NCI-H748 (cell line): ENCODE measurements around the gene HCN3.

ENCODE experiments used
- DNase-seq: peaks from one replicate; lab custom pipeline; 2025; ENCODE audit not compliant: unreplicated experiment; lab: John Stamatoyannopoulos, UW

HCN3 gene

DNA sequence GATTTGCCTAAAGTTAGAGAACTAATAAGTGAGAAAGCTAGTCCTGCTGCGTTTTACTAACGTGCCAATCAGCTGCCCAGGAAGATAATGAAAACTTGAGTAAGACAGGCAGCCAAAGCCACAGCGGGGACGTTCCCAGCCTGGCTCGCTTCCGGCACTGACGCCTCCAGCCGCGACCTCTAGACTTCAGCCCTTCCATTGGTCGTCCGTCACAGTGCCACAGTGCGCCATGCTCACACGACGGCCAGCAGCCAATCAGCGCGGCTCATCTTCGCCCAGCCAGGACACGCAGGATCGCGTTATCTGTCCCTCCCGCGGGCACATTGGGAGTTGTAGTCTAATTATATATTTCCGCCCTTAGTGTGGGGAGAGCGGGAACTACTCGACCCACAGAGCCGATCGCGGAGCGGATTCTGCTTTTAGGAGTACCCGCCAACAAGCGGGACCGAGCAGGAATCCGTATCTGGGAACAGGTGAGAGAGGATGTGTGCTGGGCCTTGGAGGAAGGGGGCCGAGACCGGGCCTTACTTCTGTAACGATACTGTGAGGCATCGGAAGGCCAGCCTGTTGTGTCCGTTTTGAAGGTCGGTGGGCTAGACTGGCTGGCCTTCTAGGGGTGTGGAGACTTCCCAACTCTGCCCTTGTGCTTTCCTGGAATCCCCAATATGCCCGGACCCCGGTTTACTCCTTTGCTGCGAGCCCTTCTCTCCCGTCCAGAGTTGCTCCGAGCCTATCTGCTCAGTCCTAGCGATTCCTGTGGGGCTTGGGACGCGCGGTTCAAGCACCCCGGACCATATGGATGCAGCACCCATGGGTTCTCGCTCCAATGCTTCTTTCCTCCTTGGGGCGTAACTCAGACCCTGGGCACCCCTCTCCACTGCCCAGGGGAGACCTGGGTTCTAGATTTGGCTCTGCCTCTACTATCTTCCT, 31.5 kb downstream of the HCN3 start, which contains the start of gene FDPS:
FDPS (plus strand) TSS at position 374 of the 930 bp plus-strand sequence. CDS start 924 bp downstream, outside the sequence.
- peak; percentile 99 for DNase-seq

DNA sequence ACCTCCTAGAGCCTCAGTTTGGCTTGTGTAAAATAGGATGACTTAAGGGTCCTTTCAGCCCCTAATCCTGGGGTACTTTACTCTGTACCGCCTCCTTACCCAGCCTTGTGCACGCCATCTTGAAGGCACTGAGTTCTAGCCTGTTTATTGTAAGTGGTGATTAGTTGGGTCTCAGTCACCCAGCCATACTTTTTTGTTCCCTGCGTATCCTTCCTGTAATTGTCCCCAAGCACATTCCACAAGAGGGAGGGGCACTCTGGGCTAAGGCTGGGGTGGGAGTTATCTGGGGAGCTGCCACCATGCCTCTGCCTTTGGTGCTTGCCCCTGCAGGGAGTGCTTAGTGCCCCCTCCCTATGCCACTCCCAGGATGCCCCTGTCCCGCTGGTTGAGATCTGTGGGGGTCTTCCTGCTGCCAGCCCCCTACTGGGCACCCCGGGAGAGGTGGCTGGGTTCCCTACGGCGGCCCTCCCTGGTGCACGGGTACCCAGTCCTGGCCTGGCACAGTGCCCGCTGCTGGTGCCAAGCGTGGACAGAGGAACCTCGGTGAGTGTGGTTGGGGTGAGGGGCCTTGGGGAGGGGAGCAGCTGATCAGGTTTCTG, 32.3 kb downstream of the HCN3 start:
- DNase-seq: peak; percentile 13

DNA sequence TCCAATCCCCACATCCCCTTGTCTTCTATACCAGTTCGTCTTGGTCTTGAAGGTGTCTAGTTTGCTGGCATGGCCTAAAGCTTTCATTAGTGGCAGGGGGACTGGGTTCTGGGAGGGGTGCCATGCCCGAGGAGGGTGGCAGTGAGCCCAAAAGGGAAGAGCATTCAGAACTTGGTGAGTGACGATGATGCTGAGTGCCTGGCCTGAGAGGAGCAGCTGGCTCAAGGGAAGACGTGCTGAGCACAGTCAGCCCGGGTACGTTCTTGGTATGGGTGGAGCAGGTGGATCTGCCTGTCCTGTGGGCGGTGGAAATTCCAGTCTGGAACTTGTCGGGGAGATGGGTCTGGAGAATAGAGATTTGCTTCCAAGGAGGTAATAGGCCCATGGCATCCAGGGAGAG, 36.0 kb downstream of the HCN3 start:
- no peak for DNase-seq

DNA sequence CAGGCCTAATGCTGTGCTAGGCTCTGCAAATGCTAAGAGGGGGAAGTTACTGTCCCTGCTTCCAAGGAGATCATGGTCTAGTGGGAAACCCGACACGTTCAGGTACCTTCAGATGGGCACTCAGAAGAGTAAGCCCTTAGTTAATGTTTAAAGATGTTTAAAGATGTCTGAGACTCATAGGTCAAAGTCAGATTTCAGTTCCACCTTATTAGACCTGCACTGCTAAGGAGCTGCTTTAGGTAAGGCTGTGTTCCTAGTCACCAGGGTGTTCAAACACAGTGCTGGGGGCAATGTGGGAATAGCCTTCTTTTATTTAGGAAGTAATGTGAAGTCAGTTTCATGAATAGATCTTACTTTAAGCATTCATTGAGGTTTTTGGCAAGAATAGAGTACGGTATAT, 39.7 kb downstream of the HCN3 start:
- no peak for DNase-seq

DNA sequence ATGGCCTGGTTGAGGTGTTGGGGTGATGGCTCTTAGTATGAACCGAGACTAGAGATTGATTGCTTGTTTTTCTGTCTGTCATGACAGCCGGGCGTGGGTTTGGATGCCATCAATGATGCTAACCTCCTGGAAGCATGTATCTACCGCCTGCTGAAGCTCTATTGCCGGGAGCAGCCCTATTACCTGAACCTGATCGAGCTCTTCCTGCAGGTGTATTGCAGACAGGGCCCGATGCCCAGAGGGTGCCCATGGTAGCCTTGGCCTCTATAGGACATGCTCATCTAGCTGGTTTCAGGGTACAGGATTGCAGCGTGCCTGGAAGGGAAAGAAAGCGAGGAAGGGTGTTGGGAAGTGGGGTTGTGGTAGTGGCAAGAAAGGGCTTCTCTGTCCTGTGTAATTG, 40.8 kb downstream of the HCN3 start:
- no peak for DNase-seq

DNA sequence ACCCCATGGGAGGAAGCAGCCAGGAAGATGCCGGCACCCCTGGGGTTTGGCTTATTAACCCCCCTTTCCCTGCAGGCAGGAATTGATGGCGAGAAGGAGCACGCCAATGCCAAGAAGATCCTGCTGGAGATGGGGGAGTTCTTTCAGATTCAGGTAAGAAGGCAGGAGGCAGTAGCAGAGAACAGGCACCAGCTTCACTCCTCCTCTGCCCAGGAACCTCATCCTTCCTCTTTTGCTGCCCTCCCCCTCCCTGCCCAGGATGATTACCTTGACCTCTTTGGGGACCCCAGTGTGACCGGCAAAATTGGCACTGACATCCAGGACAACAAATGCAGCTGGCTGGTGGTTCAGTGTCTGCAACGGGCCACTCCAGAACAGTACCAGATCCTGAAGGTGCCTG, 42.3 kb downstream of the HCN3 start:
- no peak for DNase-seq

DNA sequence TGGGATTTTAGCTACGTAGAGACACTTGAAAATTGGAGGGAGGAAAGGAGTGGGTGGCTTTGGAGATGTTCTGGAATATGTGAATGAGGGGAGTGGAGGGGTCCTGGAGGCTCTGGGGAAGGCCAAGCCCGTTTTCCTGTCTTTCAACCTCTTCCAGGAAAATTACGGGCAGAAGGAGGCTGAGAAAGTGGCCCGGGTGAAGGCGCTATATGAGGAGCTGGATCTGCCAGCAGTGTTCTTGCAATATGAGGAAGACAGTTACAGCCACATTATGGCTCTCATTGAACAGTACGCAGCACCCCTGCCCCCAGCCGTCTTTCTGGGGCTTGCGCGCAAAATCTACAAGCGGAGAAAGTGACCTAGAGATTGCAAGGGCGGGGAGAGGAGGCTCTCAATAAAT, 43.0 kb downstream of the HCN3 start:
- DNase-seq: peak; percentile 74

DNA sequence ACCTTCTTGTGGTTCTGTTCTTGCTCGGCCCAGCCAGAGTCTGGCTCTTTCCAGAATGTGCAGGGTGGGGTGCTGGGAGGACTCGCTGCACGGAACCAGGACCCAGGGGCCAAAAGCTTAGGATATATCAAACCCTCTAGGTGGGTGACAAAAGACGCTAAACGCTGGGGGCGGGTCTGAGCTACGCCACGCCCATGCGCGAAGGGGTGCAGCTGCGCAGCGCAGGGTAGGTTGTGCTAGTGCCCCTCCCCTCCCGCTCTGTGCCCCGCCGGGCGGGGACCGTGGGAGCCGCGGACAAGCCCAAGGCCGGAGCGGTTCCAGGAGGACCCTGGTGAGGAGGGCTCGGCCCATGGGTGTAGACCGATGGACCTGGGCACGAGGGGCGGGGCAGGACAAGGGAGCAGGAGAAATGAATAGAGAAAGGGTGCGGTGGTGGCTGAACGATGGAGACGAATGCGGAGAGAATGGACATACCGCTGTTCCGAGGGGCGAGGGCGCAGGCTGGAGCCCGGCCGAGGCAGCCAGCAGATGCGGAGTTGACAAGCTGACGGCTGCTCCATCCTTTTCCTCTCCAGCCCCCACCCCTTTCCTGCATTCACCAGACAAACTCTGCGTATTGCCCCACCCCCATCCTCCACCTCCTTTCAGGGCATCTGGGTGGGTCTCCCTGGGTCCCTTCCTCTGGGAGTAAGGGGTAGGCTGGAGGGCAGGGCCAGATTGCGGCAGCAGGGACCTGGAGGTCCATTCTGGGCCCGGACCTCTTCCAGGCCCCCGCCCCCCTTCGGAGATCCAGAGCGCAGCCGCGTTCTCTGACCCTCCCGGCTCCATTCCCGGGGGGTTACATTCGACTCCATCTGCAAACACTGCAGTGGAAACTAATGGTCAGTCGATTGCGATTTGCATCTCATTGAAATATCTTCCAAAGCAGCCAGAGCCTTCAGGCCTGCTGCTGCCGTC, 43.7 kb downstream of the HCN3 start, which contains the start of gene RUSC1:
RUSC1 (plus strand) TSS at position 234 of the 957 bp plus-strand sequence. CDS start 880 bp downstream, outside the sequence.
- peak; percentile 90 for DNase-seq

DNA sequence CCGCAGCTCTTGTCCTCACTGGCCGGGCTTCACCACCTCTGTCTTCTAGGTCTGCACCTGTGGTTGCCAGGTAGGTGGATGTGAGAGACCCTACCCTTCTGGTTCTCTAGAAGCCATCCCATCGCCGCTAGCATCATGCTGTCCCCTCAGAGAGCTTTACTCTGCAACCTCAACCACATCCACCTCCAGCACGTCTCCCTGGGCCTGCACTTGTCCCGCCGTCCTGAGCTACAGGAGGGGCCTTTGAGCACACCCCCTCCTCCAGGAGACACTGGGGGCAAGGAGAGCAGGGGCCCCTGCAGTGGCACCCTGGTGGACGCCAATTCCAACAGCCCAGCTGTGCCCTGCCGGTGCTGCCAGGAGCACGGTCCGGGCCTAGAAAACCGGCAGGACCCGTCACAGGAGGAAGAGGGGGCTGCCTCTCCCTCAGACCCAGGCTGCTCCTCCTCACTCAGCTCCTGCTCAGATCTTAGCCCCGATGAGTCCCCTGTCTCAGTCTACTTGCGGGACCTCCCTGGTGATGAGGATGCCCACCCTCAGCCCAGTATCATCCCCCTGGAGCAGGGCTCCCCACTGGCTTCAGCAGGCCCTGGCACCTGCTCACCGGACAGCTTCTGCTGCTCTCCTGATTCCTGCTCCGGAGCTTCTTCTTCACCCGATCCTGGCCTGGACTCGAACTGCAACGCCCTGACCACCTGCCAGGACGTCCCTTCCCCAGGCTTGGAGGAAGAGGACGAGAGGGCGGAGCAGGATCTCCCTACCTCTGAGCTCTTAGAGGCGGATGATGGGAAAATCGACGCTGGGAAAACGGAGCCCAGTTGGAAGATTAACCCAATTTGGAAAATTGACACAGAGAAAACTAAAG, 44.6 kb downstream of the HCN3 start:
- DNase-seq: peak; percentile 38

DNA sequence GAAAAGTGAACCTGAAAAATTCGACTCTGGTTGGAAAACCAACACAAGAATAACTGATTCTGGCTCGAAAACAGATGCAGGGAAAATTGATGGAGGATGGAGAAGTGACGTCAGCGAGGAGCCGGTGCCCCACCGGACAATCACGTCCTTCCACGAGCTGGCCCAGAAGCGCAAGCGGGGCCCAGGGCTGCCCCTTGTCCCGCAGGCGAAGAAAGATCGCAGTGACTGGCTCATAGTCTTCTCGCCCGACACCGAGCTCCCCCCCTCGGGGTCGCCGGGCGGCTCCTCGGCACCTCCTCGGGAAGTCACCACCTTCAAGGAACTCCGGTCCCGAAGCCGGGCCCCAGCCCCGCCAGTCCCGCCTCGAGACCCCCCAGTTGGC, 45.3 kb downstream of the HCN3 start:
- peak; percentile 46 for DNase-seq

DNA sequence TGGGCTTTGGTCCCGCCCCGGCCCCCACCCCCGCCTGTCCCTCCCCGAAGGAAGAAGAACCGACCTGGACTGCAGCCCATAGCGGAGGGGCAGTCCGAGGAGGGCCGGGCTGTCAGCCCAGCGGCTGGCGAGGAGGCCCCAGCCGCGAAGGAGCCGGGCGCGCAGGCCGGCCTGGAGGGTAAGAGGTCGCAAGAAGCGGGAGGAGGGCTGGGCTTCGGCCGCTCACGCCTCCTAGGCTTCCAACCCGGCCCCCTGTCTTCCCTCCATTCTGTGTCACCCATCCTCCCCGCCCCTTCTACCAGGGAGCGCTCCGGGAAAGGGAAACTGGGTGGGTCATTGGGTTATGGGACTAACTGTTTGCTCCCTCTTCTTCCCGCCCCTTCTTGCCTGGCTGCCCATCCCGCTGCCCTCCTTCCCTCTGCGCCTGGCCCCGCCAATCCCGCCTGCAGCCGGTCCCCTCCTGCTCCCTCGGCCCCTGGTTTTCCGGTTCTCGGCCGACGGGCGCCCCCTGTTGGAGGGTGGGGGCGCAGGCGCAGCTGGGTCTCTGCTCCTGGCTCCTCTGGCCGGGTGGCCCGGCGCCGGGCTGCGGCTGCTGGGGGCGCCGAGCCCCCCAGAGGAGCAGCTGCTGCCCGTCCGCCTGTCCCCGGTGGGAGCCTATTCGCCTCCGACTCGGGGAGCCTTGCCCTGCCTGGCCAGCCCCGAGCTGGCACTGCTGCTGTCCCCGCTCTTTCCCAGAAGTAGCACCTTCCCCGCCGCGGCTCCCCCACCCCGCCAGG, 45.9 kb downstream of the HCN3 start:
- peak; percentile 91 for DNase-seq

DNA sequence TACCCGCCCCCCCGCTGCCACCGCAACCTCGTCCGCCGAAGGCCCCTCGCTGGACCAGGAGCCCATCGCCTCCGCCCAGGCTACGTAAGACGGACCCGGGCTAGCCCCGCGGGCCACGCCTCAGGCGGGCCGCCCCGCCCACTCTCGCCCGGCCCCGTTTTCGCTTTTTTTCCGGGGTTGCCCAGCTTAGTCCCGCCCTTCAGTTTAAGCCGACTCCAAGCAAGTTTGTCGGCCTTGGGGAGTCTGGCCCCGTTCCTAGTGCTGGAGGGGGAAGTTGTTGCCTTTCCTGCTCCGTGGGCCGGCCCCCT, 46.4 kb downstream of the HCN3 start:
- peak; percentile 84 for DNase-seq

DNA sequence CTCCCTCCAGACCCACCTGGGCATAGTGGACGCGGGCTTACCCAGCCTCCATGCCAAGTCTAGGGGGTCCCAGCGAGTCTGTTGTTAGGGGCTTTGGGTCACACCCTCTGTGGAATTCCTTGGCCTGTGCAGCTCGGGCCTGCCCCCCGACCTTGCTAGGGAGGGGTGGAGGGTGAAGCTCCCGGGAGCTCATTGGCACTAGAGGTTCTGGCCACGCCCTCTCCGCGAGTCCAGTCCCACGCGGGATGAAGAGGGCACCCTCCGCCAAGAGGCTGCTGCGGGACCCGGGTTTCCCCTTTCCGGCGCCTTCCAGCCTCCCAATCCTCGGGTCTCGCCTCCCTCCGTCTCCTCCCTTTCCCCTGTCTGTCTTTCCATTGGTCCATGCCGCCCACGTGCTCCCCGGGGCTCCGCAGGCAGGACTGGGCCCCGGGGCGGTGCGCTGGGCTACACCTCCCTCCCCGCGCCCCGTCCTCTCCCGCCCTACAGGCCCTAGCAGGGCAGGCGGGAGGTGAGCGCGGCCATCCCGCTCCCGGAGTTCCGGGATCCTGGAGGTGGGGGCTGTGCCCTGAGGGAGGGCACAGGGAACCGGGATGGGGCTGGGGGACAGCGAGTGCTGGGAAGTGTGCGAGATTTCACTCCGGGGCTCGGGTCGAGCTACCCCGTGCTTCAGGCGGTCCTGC, 46.9 kb downstream of the HCN3 start:
- peak; percentile 95 for DNase-seq

DNA sequence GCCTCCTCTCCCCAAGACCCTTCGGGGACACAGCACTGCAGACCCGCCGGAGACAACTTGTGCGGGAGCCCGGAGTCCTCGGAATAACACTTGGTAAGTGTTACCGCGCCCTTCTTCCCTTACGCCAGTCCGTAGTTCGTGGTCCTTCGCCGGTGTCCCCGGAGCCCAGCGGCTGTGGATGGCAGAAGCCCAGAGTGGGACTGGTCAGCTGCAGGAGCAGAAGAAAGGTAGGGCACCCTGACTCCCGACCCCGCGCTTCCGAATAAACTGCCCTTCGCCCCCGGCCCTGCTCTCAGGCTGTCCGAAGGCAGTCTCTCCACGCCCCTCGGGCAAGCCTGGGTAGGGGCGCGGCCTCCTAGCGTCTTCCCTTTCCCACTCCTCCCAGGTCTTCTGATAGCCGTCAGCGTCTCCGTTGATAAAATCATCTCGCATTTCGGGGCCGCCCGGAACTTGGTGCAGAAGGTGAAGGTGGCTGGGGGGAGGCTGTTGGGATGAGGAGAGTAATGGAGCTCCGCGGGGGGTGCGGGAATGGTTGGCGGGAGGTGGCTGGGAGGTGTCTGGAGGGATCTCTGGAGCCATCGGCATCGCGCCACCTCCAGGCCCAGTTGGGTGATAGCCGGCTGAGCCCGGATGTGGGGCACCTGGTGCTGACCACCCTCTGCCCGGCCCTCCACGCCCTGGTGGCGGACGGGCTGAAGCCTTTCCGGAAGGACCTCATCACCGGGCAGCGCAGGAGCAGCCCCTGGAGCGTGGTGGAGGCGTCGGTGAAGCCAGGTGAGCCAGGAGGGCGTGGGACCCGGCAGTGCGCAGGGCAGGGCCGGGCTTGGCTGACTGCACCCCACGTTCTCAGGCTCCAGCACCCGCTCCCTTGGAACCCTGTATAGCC, 47.7 kb downstream of the HCN3 start:
- peak; percentile 82 for DNase-seq

DNA sequence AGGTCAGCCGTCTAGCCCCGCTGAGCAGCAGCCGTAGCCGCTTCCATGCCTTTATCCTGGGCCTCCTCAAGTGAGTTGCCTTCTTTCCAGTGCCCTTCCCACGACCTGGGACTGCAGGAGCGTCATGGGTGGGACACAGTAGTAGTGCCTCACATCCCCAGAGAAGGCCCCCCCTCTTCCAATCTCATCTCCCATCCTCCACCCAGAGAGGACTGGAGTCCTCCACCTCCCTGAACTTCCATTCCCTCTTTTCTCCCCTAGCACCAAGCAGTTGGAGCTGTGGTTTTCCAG, 48.3 kb downstream of the HCN3 start:
- no peak for DNase-seq

DNA sequence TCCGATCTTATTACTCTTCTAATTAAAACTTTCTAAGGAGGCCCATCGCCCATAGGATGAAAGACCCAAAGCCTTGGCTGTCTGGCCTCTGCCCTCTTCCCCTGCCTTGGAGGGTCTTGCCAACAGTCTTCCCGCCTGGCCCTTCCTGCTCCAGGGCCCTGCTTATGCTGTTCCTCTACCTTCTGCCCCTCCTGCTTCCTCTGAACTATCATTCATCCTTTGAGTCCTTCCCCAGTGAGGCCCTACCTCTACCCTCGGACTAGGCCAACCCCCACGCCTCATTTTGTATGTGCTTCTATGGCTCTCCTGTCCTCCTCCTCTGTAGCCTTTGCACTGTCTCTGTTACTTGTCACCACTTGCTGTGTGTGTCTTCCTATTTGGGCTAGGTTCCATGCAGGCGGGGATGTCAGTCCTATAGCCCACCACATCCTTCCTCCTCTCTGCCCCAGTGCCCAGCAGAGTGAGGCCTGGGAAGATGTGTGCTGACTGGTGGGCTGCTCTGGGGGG, 48.8 kb downstream of the HCN3 start:
- no peak for DNase-seq

DNA sequence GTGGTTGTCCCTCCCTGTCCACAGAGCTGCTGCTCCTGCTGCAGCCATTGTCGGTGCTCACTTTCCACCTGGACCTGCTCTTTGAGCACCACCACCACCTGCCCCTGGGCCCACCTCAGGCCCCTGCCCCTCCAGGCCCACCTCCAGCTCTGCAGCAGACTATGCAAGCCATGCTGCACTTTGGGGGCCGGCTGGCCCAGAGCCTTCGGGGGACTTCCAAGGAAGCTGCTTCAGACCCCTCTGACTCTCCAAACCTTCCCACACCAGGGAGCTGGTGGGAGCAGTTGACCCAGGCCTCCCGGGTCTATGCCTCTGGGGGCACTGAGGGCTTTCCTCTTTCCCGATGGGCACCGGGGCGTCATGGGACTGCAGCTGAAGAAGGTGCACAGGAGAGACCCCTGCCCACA, 49.4 kb downstream of the HCN3 start:
- no peak for DNase-seq

DNA sequence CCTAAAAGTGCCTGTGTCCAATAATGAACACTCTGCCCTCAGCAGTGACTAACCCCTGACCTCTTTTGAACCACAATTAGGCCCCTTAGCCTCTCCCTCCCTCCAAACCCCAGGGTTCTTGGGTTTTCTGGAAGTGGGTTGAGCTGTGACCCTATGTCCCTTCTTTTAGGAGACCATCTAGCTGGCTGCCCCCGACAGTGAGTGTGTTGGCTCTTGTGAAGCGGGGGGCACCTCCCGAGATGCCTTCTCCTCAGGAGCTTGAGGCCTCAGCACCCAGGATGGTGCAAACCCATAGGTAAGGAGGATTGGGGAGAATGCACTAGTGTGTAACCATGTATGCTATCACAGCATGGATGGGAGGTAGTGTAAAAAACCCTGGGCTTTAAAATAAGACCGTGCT, 50.7 kb downstream of the HCN3 start:
- DNase-seq: no peak
